Fibroblast of skin of abdomen (primary cell): ENCODE data around the gene HPD. TPM values are rescaled to one million over a fixed set of nuclear protein-coding genes. Genes with fewer than 3 reads are reported as not detected.
A peak's percentile ranks its signal among the peaks of the same experiment; 100 is the strongest.
"Not testable (repeated sequence)": the region's sequence is repeated elsewhere in the genome, so short reads cannot be mapped to it uniquely, and the experiment has no call there.

Experiments
- DNase-seq: peaks from one replicate; pipeline ENCODE4 v3.0.0-alpha.2; 2013
- polyA plus RNA-seq, 2 experiments: library from polyadenylated mRNA; unstranded; fragments of 120-200 nt; gene quantifications; one replicate each; pipeline ENCODE4 v1.2.1, GENCODE V29; 2013; ENCODE audit not compliant: insufficient read length in 2 of 2

Gene HPD
- polyA plus RNA-seq (2013, experiment 1 of 2; ENCODE audit: insufficient read length) = 0.18 TPM
- 0.09 TPM for polyA plus RNA-seq (2013, experiment 2 of 2; ENCODE audit: insufficient read length)

- peak; percentile 78 for DNase-seq
Measured at GRCh38 chr12:121858662-121859572, at the start of gene HPD. HPD (minus strand) TSS chr12:121858859; CDS start chr12:121858823, 36 bp downstream.

GRCh38 chr12:121905746-121906145 is 47.1 kb upstream of the HPD start:
- DNase-seq = peak; percentile 45

GRCh38 chr12:121903202-121903601 is 44.5 kb upstream of the HPD start:
- no peak for DNase-seq

- no peak for DNase-seq
Measured at GRCh38 chr12:121899590-121899989, 40.9 kb upstream of the HPD start.

- no peak for DNase-seq
Measured at GRCh38 chr12:121898287-121898686, 39.6 kb upstream of the HPD start.

GRCh38 chr12:121894633-121895032 is 36.0 kb upstream of the HPD start:
- peak; percentile 56 for DNase-seq

- peak; percentile 57 for DNase-seq
Measured at GRCh38 chr12:121893961-121894460, 35.4 kb upstream of the HPD start.

GRCh38 chr12:121892673-121893561 is 34.3 kb upstream of the HPD start:
- no peak for DNase-seq

GRCh38 chr12:121889661-121890060 is 31.0 kb upstream of the HPD start:
- peak; percentile 31 for DNase-seq

GRCh38 chr12:121889274-121889624 is 30.6 kb upstream of the HPD start:
- no peak for DNase-seq

GRCh38 chr12:121888478-121889273 is 30.0 kb upstream of the HPD start, which contains the start of gene PSMD9:
PSMD9 (plus strand) TSS chr12:121888790; CDS start chr12:121888857, 67 bp downstream.
- peak; percentile 98 for DNase-seq

GRCh38 chr12:121888083-121888477 is 29.4 kb upstream of the HPD start:
- DNase-seq = no peak

GRCh38 chr12:121885129-121885528 is 26.5 kb upstream of the HPD start:
- not testable (repeated sequence) for DNase-seq

- no peak for DNase-seq
Measured at GRCh38 chr12:121883315-121883660, 24.6 kb upstream of the HPD start.

GRCh38 chr12:121876080-121876447 is 17.4 kb upstream of the HPD start:
- not testable (repeated sequence) for DNase-seq

GRCh38 chr12:121875582-121875981 is 16.9 kb upstream of the HPD start:
- no peak for DNase-seq

GRCh38 chr12:121874071-121874470 is 15.4 kb upstream of the HPD start:
- no peak for DNase-seq

- DNase-seq = no peak
Measured at GRCh38 chr12:121873216-121873569, 14.5 kb upstream of the HPD start.

GRCh38 chr12:121872546-121873215 is 14.0 kb upstream of the HPD start:
- peak; percentile 93 for DNase-seq

GRCh38 chr12:121871467-121871866 is 12.8 kb upstream of the HPD start:
- no peak for DNase-seq

- not testable (repeated sequence) for DNase-seq
Measured at GRCh38 chr12:121869229-121869628, 10.6 kb upstream of the HPD start.

GRCh38 chr12:121866331-121866730 is 7.7 kb upstream of the HPD start:
- DNase-seq = peak; percentile 16
